ENCODE measurements around the gene CORO6. TPM values are rescaled to one million over a fixed set of nuclear protein-coding genes. Genes with fewer than 3 reads are reported as not detected.

The CORO6 gene
- polyA plus RNA-seq, 1 donor from 2014 or later, result 4.3 TPM

GRCh38 chr17:29613856-29614255, 8.9 kb downstream of the CORO6 start:
- H2AFZ ChIP-seq (ENCODE audit: low read depth, low read length), result no peak overlapping the region
- no peak overlapping the region for H3K9ac ChIP-seq (ENCODE audit: low read length)
- peaks cover 7% of the 10 kb centered on the region for H3K36me3 ChIP-seq (ENCODE audit: insufficient read depth, low read length)
- no peaks in the 10 kb centered on the region for H3K9me2 ChIP-seq (ENCODE audit: insufficient read depth, low read length)
- no peaks in the 10 kb centered on the region for H3F3A ChIP-seq (ENCODE audit: insufficient read depth, low read length, poor library complexity, severe bottlenecking)
- no peak overlapping the region for H3K27ac ChIP-seq (ENCODE audit: low read length)
- no peak overlapping the region for H3K4me3 ChIP-seq (ENCODE audit: low read length)
- H3K9me3 ChIP-seq (ENCODE audit: low read length), result peaks cover 4% of the 10 kb centered on the region
- no peak overlapping the region for H3K4me2 ChIP-seq (ENCODE audit: low read length)
- H4K20me1 ChIP-seq (ENCODE audit: insufficient read depth), result no peaks in the 10 kb centered on the region
- H3K27me3 ChIP-seq (ENCODE audit: insufficient read depth, low read depth, low read length), result peaks cover 42% of the 10 kb centered on the region
- TF ChIP-seq EP300 (conservative IDR thresholded peaks at IDR 0.05; ENCODE audit: poor library complexity, severe bottlenecking) (no peak), EZH2 (IDR thresholded peaks at IDR 0.05; ENCODE audit: borderline replicate concordance, insufficient read depth, low read length, poor library complexity, severe bottlenecking) (no peak), TAF1 (IDR thresholded peaks at IDR 0.05; ENCODE audit: low read depth) (no peak), MXI1 (conservative IDR thresholded peaks at IDR 0.05; ENCODE audit: poor library complexity, severe bottlenecking) (no peak), CTCF (IDR thresholded peaks at IDR 0.05; ENCODE audit: poor library complexity, severe bottlenecking) (no peak), RAD21 (conservative IDR thresholded peaks at IDR 0.05) (no peak), SMC3 (conservative IDR thresholded peaks at IDR 0.05; ENCODE audit: poor library complexity) (no peak), POLR2AphosphoS5 (IDR thresholded peaks at IDR 0.05) (no peak), REST (IDR thresholded peaks at IDR 0.05; ENCODE audit: borderline replicate concordance) (no peak)
- no peaks in the 10 kb centered on the region for H3K79me2 ChIP-seq (replicated peaks; ENCODE audit: insufficient read depth, low read length)

GRCh38 chr17:29613352-29613837, 9.3 kb downstream of the CORO6 start:
- Histone ChIP-seq H3K9me3 (ENCODE audit: low read length) (peaks cover 4% of the 10 kb centered on the region), H3K4me2 (ENCODE audit: low read length) (no peak overlapping the region), H4K20me1 (ENCODE audit: insufficient read depth) (no peaks in the 10 kb centered on the region), H3F3A (ENCODE audit: insufficient read depth, low read length, poor library complexity, severe bottlenecking) (no peaks in the 10 kb centered on the region), H3K9me2 (ENCODE audit: insufficient read depth, low read length) (no peaks in the 10 kb centered on the region), H2AFZ (ENCODE audit: low read depth, low read length) (no peak overlapping the region), H3K79me2 (replicated peaks; ENCODE audit: insufficient read depth, low read length) (no peaks in the 10 kb centered on the region), H3K36me3 (ENCODE audit: insufficient read depth, low read length) (peaks cover 10% of the 10 kb centered on the region), H3K27ac (ENCODE audit: low read length) (no peak overlapping the region), H3K9ac (ENCODE audit: low read length) (no peak overlapping the region), H3K27me3 (ENCODE audit: insufficient read depth, low read depth, low read length) (peaks cover 37% of the 10 kb centered on the region), H3K4me3 (ENCODE audit: low read length) (no peak overlapping the region)
- TF ChIP-seq CTCF (IDR thresholded peaks at IDR 0.05; ENCODE audit: poor library complexity, severe bottlenecking) (peak; percentile 32), SMC3 (conservative IDR thresholded peaks at IDR 0.05; ENCODE audit: poor library complexity) (no peak), POLR2AphosphoS5 (IDR thresholded peaks at IDR 0.05) (no peak)

Data from neural cell (in vitro differentiated cells).